Endothelial cell of umbilical vein (primary cell): ENCODE data around the gene ZNF777. TPM values are rescaled to one million over a fixed set of nuclear protein-coding genes. Genes with fewer than 3 reads are reported as not detected.

ENCODE experiments used
- BruUV-seq: library from RNA; stranded (reverse); fragments of 400-500 nt; replicated peaks from 2 replicates; lab custom pipeline; 2021; lab: Mats Ljungman, UMichigan
- CTCF ChIA-PET: fragments of 300-600, 350-600 bp; sonication (Branson Sonifier 250); formaldehyde crosslinking; loops from one replicate; lab custom pipeline; 2021; ENCODE audit warnings: antibody characterized with exemption, inconsistent platforms; lab: Charles Lee
- POLR2A ChIA-PET: fragments of 300-600, 350-600 bp; sonication (Branson Sonifier 250); formaldehyde crosslinking; loops from one replicate; lab custom pipeline; 2021; ENCODE audit warnings: antibody characterized with exemption, inconsistent platforms; lab: Charles Lee
- DNase-seq: peaks from one replicate; pipeline ENCODE4 v3.0.0-alpha.2; 2011; ENCODE audit warnings: low read depth, low spot score
- FAIRE-seq: peaks from 2 replicates; lab custom pipeline; 2011; peaks lifted over from hg19 to GRCh38; lab: Jason Lieb, UNC
- H2AFZ ChIP-seq: 2 replicates; pipeline ENCODE4 v1.6.0; 2012; ENCODE audit warnings: low read depth, low read length, control low read depth, inconsistent platforms
- H3K27ac ChIP-seq: 2 replicates; pipeline ENCODE4 v1.5.1; 2011; ENCODE audit warnings: low read depth, mild to moderate bottlenecking, control low read depth, low read length, moderate library complexity; ENCODE audit not compliant: insufficient read depth
- H3K27me3 ChIP-seq, 2 experiments: 2 replicates each; pipeline versions ENCODE4 v1.6.0 to v1.6.1; 2011; ENCODE audit warnings: low read length in 2 of 2, mixed read lengths in 1 of 2; ENCODE audit not compliant: control insufficient read depth in 2 of 2, insufficient read depth in 2 of 2
- H3K36me3 ChIP-seq, 2 experiments: 2 replicates in 1 of 2; 3 replicates in 1 of 2; pipeline ENCODE4 v1.5.1; 2011; ENCODE audit warnings: low read length in 2 of 2, mild to moderate bottlenecking in 1 of 2, moderate library complexity in 1 of 2; ENCODE audit not compliant: control insufficient read depth in 2 of 2, insufficient read depth in 2 of 2; ENCODE audit errors: extremely low read depth in 1 of 2
- H3K4me1 ChIP-seq: 3 replicates; pipeline ENCODE4 v1.5.1; 2011; ENCODE audit warnings: mild to moderate bottlenecking, low read length; ENCODE audit not compliant: control insufficient read depth, insufficient read depth; ENCODE audit errors: extremely low read depth
- H3K4me2 ChIP-seq: 2 replicates; pipeline ENCODE4 v1.6.1; 2011; ENCODE audit warnings: low read length, control low read depth, mixed read lengths; ENCODE audit not compliant: insufficient read depth
- H3K4me3 ChIP-seq, 3 experiments: fragments of 200-600 bp in 1 of 3; sonication (generic), shearing (Covaris generic) in 1 of 3; replicated peaks in 1 of 3; 2 replicates each; pipeline ENCODE4 v1.5.1; 2011 to 2016; ENCODE audit warnings: control low read depth in 3 of 3, low read length in 3 of 3, mild to moderate bottlenecking in 2 of 3, inconsistent platforms in 1 of 3, low read depth in 1 of 3, moderate library complexity in 1 of 3; ENCODE audit not compliant: insufficient read depth in 1 of 3
- H3K79me2 ChIP-seq: 2 replicates; pipeline ENCODE4 v1.6.0; 2012; ENCODE audit warnings: low read length, inconsistent platforms; ENCODE audit not compliant: control insufficient read depth, insufficient read depth
- H3K9ac ChIP-seq: replicated peaks from 2 replicates; pipeline ENCODE3; 2011; ENCODE audit warnings: low read length, control low read depth; ENCODE audit not compliant: insufficient read depth; ENCODE audit errors: extremely low read depth
- H3K9me1 ChIP-seq: replicated peaks from 3 replicates; pipeline ENCODE4 v1.6.0; 2011; ENCODE audit warnings: mild to moderate bottlenecking, low read length; ENCODE audit not compliant: control insufficient read depth, insufficient read depth; ENCODE audit errors: extremely low read depth
- H3K9me3 ChIP-seq: replicated peaks from 2 replicates; pipeline ENCODE4 v1.5.1; 2012; ENCODE audit warnings: low read length, inconsistent platforms; ENCODE audit not compliant: control insufficient read depth, insufficient read depth
- H4K20me1 ChIP-seq: replicated peaks from 2 replicates; pipeline ENCODE3; 2011; ENCODE audit warnings: mild to moderate bottlenecking, low read length; ENCODE audit not compliant: control insufficient read depth, insufficient read depth; ENCODE audit errors: extremely low read depth
- CTCF ChIP-seq, 2 donors: IDR thresholded peaks; 1 replicate in 1 of 2; 2 replicates in 1 of 2; pipeline ENCODE4 v1.5.1; 2011; ENCODE audit warnings: low read length in 2 of 2, mild to moderate bottlenecking in 2 of 2, moderate library complexity in 2 of 2, control low read depth in 1 of 2, inconsistent platforms in 1 of 2, low read depth in 1 of 2; ENCODE audit not compliant: insufficient read depth in 1 of 2; ENCODE audit errors: extremely low read depth in 1 of 2
- EZH2 ChIP-seq: IDR thresholded peaks from 2 replicates; pipeline ENCODE4 v1.6.1; 2012; ENCODE audit warnings: borderline replicate concordance, low read depth, mild to moderate bottlenecking, moderate library complexity, low read length, inconsistent platforms; ENCODE audit not compliant: severe bottlenecking
- FOS ChIP-seq: IDR thresholded peaks from 2 replicates; pipeline ENCODE4 v1.6.1; 2011; ENCODE audit warnings: mild to moderate bottlenecking, low read length, moderate library complexity, borderline replicate concordance; ENCODE audit not compliant: insufficient read depth
- GATA2 ChIP-seq: IDR thresholded peaks from 2 replicates; pipeline ENCODE4 v1.7.0; 2011; ENCODE audit warnings: low read depth, mild to moderate bottlenecking, moderate library complexity, mixed read lengths, low read length; ENCODE audit not compliant: insufficient read length, insufficient read depth
- JUN ChIP-seq: IDR thresholded peaks from 2 replicates; pipeline ENCODE4 v1.6.1; 2011; ENCODE audit warnings: borderline replicate concordance, low read depth; ENCODE audit not compliant: insufficient read length, insufficient read depth
- MAX ChIP-seq: IDR thresholded peaks from 2 replicates; pipeline ENCODE4 v1.6.1; 2011; ENCODE audit not compliant: insufficient read depth, insufficient read length
- MYC ChIP-seq: IDR thresholded peaks from one replicate; pipeline ENCODE4 v1.6.1; 2011; ENCODE audit warnings: mild to moderate bottlenecking, low read depth, low read length
- POLR2A ChIP-seq: IDR thresholded peaks from 2 replicates; pipeline ENCODE4 v1.6.1; 2012; ENCODE audit warnings: low read depth, mild to moderate bottlenecking, control low read depth, low read length
- POLR2AphosphoS5 ChIP-seq: IDR thresholded peaks from 2 replicates; pipeline ENCODE4 v1.6.1; 2012; ENCODE audit warnings: low read depth, mild to moderate bottlenecking, control low read depth, low read length, moderate library complexity; ENCODE audit not compliant: insufficient read depth
- dilution Hi-C: fragments of 300-500 bp; cut with MboI; formaldehyde crosslinking; loops from one replicate; pipeline ENCODE4 v1.15.0; 2019; ENCODE audit warnings: low sequenced_read_pairs; ENCODE audit not compliant: extremely low pct_ligation_motif_present
- intact Hi-C: fragments of 100-400 bp; cut with micrococcal nuclease; formaldehyde crosslinking; loops from one replicate; pipeline ENCODE4 v1.10.0; 2022
- polyA plus RNA-seq, 4 experiments: library from polyadenylated mRNA; depleted of rRNA in 3 of 4; stranded (reverse) in 3 of 4; unstranded in 1 of 4; fragments of >200 nt; gene quantifications; 2 replicates each; pipeline versions ENCODE4 v1.2.1 to v1.2.3, GENCODE V29; 2011 to 2012; ENCODE audit warnings: missing spikeins in 1 of 4
- total RNA-seq: library from RNA; stranded (reverse); gene quantifications from 2 replicates; pipeline ENCODE4 v1.2.3, GENCODE V29; 2021

Gene ZNF777
- total and polyA plus RNA-seq, 2 donors (not counting 3 experiments of a cell fraction or from before 2014, with no cell fraction given), result 7.4 to 11.1 TPM

- no peaks in the 10 kb centered on the region for H3K9me1 ChIP-seq
Observed at GRCh38 chr7:149398195-149398820, 62.6 kb downstream of the ZNF777 start.

More at GRCh38 chr7:149398195-149398820, 62.6 kb downstream of the ZNF777 start:
- Histone ChIP-seq H2AFZ (no peak overlapping the region), H3K27me3 (peaks cover 0 to 5% of the 10 kb centered on the region in 2 experiments), H3K9me3 (no peaks in the 10 kb centered on the region), H4K20me1 (no peaks in the 10 kb centered on the region), H3K27ac (no peak overlapping the region), H3K4me2 (no peak overlapping the region), H3K4me1 (no peaks in the 10 kb centered on the region), H3K36me3 (no peaks in the 10 kb centered on the region), H3K79me2 (no peaks in the 10 kb centered on the region), H3K9ac (no peak overlapping the region), H3K4me3 (no peak overlapping the region)
- CTCF ChIA-PET, result no interaction called here
- TF ChIP-seq CTCF (IDR thresholded peaks at IDR 0.05; ENCODE audit: extremely low read depth in 1 of 2, insufficient read depth in 1 of 2, low read depth in 1 of 2, low read length in 2 of 2) (no peak), EZH2 (no peak), GATA2 (no peak), MAX (no peak), POLR2A (no peak), MYC (no peak), JUN (no peak), POLR2AphosphoS5 (no peak), FOS (no peak)
- no TSS peak for BruUV-seq
- DNase-seq (no peak), FAIRE-seq (no peak)
- intact Hi-C loops, result no loop called here
- dilution Hi-C loops, result no loop called here
- POLR2A ChIA-PET, result no interaction called here
